H1 (cell line): ENCODE results near the gene FGB. TPM values are rescaled to one million over a fixed set of nuclear protein-coding genes. Genes with fewer than 3 reads are reported as not detected.

Experiments used
- CTCF ChIA-PET: fragments of 300-600 bp; sonication (Branson Sonifier 250); formaldehyde crosslinking; loops from one replicate; lab custom pipeline; 2021; ENCODE audit not compliant: partially characterized antibody; lab: Charles Lee
- POLR2A ChIA-PET: fragments of 300-600 bp; sonication (Branson Sonifier 250); formaldehyde crosslinking; loops from one replicate; lab custom pipeline; 2021; ENCODE audit warnings: inconsistent platforms; ENCODE audit not compliant: partially characterized antibody; lab: Charles Lee
- DNase-seq, 2 experiments: peaks; one replicate each; pipeline versions ENCODE4 v3.0.0 to v3.0.0-alpha.2; 2010 to 2022; ENCODE audit warnings: low spot score in 2 of 2, low read depth in 1 of 2, mixed read lengths in 1 of 2
- FAIRE-seq: peaks from 2 replicates; lab custom pipeline; 2011; peaks lifted over from hg19 to GRCh38; lab: Jason Lieb, UNC
- H2AFZ ChIP-seq: 2 replicates; pipeline ENCODE4 v1.8.1; 2012; ENCODE audit warnings: low read length, inconsistent platforms
- H2AK5ac ChIP-seq: 2 replicates; pipeline ENCODE4 v1.6.1; 2013; ENCODE audit warnings: low read depth, low read length
- H2BK120ac ChIP-seq: replicated peaks from 2 replicates; pipeline ENCODE3; 2013; ENCODE audit warnings: low read depth, low read length, inconsistent platforms
- H2BK12ac ChIP-seq: 2 replicates; pipeline ENCODE4 v1.6.1; 2013; ENCODE audit warnings: low read depth, low read length
- H2BK15ac ChIP-seq: 2 replicates; pipeline ENCODE4 v1.6.1; 2013; ENCODE audit warnings: low read length
- H2BK20ac ChIP-seq: 2 replicates; pipeline ENCODE4 v1.6.1; 2013; ENCODE audit warnings: low read length
- H2BK5ac ChIP-seq: 2 replicates; pipeline ENCODE4 v1.6.1; 2013; ENCODE audit warnings: low read depth, low read length
- H3K14ac ChIP-seq: 2 replicates; pipeline ENCODE4 v1.6.1; 2013; ENCODE audit warnings: inconsistent platforms; ENCODE audit not compliant: insufficient read length
- H3K18ac ChIP-seq: 2 replicates; pipeline ENCODE4 v1.6.1; 2013; ENCODE audit warnings: low read length; ENCODE audit errors: extremely low read depth
- H3K23ac ChIP-seq: 2 replicates; pipeline ENCODE4 v1.6.1; 2013; ENCODE audit warnings: inconsistent platforms; ENCODE audit not compliant: insufficient read length
- H3K23me2 ChIP-seq: 2 replicates; pipeline ENCODE4 v1.6.1; 2013; ENCODE audit warnings: low read depth, low read length
- H3K27ac ChIP-seq: 2 replicates; pipeline ENCODE4 v1.6.1; 2011; ENCODE audit warnings: low read depth, low read length, inconsistent platforms
- H3K27me3 ChIP-seq, 4 experiments: replicated peaks in 1 of 4; 1 replicate in 1 of 4; 2 replicates in 3 of 4; pipeline versions ENCODE4 v1.6.1 to v1.8.1; 2011 to 2013; ENCODE audit warnings: low read length in 3 of 4, mild to moderate bottlenecking in 3 of 4, inconsistent platforms in 2 of 4, mixed read lengths in 2 of 4, moderate library complexity in 1 of 4; ENCODE audit not compliant: control insufficient read depth in 3 of 4, insufficient read depth in 3 of 4; ENCODE audit errors: extremely low read depth in 1 of 4
- H3K36me3 ChIP-seq, 4 experiments: 2 replicates each; pipeline versions ENCODE4 v1.6.1 to v1.8.1; 2011 to 2013; ENCODE audit warnings: mild to moderate bottlenecking in 4 of 4, low read length in 3 of 4, moderate library complexity in 2 of 4, control low read depth in 1 of 4, inconsistent platforms in 1 of 4; ENCODE audit not compliant: insufficient read depth in 4 of 4, control insufficient read depth in 2 of 4
- H3K4ac ChIP-seq: replicated peaks from 2 replicates; pipeline ENCODE3; 2013; ENCODE audit warnings: low read length, low read depth, mixed read lengths, inconsistent platforms; ENCODE audit not compliant: insufficient read length
- H3K4me1 ChIP-seq, 4 experiments: replicated peaks in 1 of 4; 1 replicate in 1 of 4; 2 replicates in 3 of 4; pipeline versions ENCODE4 v1.6.1 to v1.8.1; 2011 to 2013; ENCODE audit warnings: low read length in 3 of 4, inconsistent platforms in 2 of 4, mixed read lengths in 1 of 4; ENCODE audit not compliant: insufficient read depth in 4 of 4, control insufficient read depth in 3 of 4
- H3K4me2 ChIP-seq, 2 experiments: 2 replicates each; pipeline versions ENCODE4 v1.6.1 to v1.8.1; 2011 to 2013; ENCODE audit warnings: low read depth in 2 of 2, low read length in 2 of 2, control low read depth in 1 of 2, inconsistent platforms in 1 of 2, mild to moderate bottlenecking in 1 of 2; ENCODE audit not compliant: insufficient read depth in 1 of 2
- H3K4me3 ChIP-seq, 4 experiments: fragments of 200-600, 300-600 bp in 1 of 4; sonication (generic), shearing (Covaris generic), sonication (Bioruptor Twin) in 1 of 4; 2 replicates each; pipeline versions ENCODE4 v1.5.1 to v1.8.1; 2011 to 2016; ENCODE audit warnings: low read length in 4 of 4, low read depth in 3 of 4, control low read depth in 2 of 4, inconsistent platforms in 2 of 4, mild to moderate bottlenecking in 2 of 4, mixed read lengths in 1 of 4, moderate library complexity in 1 of 4; ENCODE audit not compliant: insufficient read depth in 2 of 4; ENCODE audit errors: extremely low read depth in 1 of 4
- H3K56ac ChIP-seq: replicated peaks from 2 replicates; pipeline ENCODE3; 2013; ENCODE audit warnings: low read depth, mild to moderate bottlenecking, mixed read lengths, low read length, inconsistent platforms; ENCODE audit not compliant: insufficient read length
- H3K79me1 ChIP-seq: 2 replicates; pipeline ENCODE4 v1.6.1; 2013; ENCODE audit warnings: low read depth, low read length, control low read depth
- H3K79me2 ChIP-seq, 2 experiments: 2 replicates each; pipeline versions ENCODE4 v1.6.1 to v1.8.1; 2012 to 2013; ENCODE audit warnings: low read length in 2 of 2, mild to moderate bottlenecking in 2 of 2, inconsistent platforms in 1 of 2; ENCODE audit not compliant: insufficient read depth in 2 of 2, control insufficient read depth in 1 of 2
- H3K9ac ChIP-seq, 4 experiments: replicated peaks in 1 of 4; 1 replicate in 1 of 4; 2 replicates in 3 of 4; pipeline versions ENCODE4 v1.6.1 to v1.8.1; 2011 to 2013; ENCODE audit warnings: low read depth in 3 of 4, low read length in 3 of 4, control low read depth in 2 of 4, mild to moderate bottlenecking in 2 of 4, moderate library complexity in 2 of 4, inconsistent platforms in 1 of 4; ENCODE audit errors: extremely low read depth in 1 of 4
- H3K9me3 ChIP-seq, 2 experiments: 2 replicates each; pipeline versions ENCODE4 v1.6.1 to v1.8.1; 2012 to 2013; ENCODE audit warnings: mild to moderate bottlenecking in 2 of 2, moderate library complexity in 2 of 2, control low read depth in 1 of 2, inconsistent platforms in 1 of 2, low read depth in 1 of 2, low read length in 1 of 2, mixed read lengths in 1 of 2; ENCODE audit not compliant: insufficient read depth in 2 of 2
- H4K20me1 ChIP-seq, 2 experiments: replicated peaks in 1 of 2; 2 replicates each; pipeline versions ENCODE3 to v1.8.1; 2011 to 2013; ENCODE audit warnings: inconsistent platforms in 2 of 2, low read length in 2 of 2, mild to moderate bottlenecking in 1 of 2; ENCODE audit not compliant: insufficient read depth in 2 of 2, control insufficient read depth in 1 of 2
- H4K5ac ChIP-seq: 2 replicates; pipeline ENCODE4 v1.6.1; 2013; ENCODE audit warnings: low read length, low read depth, mixed read lengths, inconsistent platforms; ENCODE audit not compliant: insufficient read length
- H4K8ac ChIP-seq: 2 replicates; pipeline ENCODE4 v1.8.0; 2013; ENCODE audit warnings: mild to moderate bottlenecking, moderate library complexity, low read length, inconsistent platforms; ENCODE audit not compliant: insufficient read depth; ENCODE audit errors: extremely low read depth
- H4K91ac ChIP-seq: replicated peaks from 2 replicates; pipeline ENCODE3; 2013; ENCODE audit warnings: low read length, mixed read lengths, inconsistent platforms; ENCODE audit not compliant: insufficient read length
- CBX5 ChIP-seq: fragments of 300-800, 300-1000 bp; sonication (generic); IDR thresholded peaks from 2 replicates; pipeline ENCODE4 v1.7.1; 2016; ENCODE audit warnings: antibody characterized with exemption, low read length, low read depth
- CREB1 ChIP-seq: IDR thresholded peaks from 2 replicates; pipeline ENCODE4 v1.6.1; 2012; ENCODE audit warnings: inconsistent platforms
- CTCF ChIP-seq, 3 experiments: IDR thresholded peaks; 1 replicate in 2 of 3; 2 replicates in 1 of 3; pipeline versions ENCODE4 v1.5.1 to v1.6.1; 2011; ENCODE audit warnings: low read length in 3 of 3, mild to moderate bottlenecking in 3 of 3, inconsistent platforms in 2 of 3, low read depth in 1 of 3, moderate library complexity in 1 of 3; ENCODE audit not compliant: insufficient read depth in 1 of 3; ENCODE audit errors: control extremely low read depth in 1 of 3
- EZH2 ChIP-seq: fragments of 200-600 bp; sonication (generic); IDR thresholded peaks from 2 replicates; pipeline ENCODE4 v1.7.1; 2012; ENCODE audit warnings: low read depth, mild to moderate bottlenecking, moderate library complexity, low read length, inconsistent platforms; ENCODE audit not compliant: severe bottlenecking
- GABPA ChIP-seq: IDR thresholded peaks from 2 replicates; pipeline ENCODE4 v1.6.1; 2011; ENCODE audit warnings: mild to moderate bottlenecking, low read length, moderate library complexity, borderline replicate concordance; ENCODE audit not compliant: insufficient read depth
- POLR2A ChIP-seq, 2 experiments: IDR thresholded peaks; 1 replicate in 1 of 2; 2 replicates in 1 of 2; pipeline ENCODE4 v1.6.1; 2011; ENCODE audit warnings: low read depth in 2 of 2, low read length in 2 of 2, mild to moderate bottlenecking in 2 of 2; ENCODE audit errors: control extremely low read depth in 1 of 2
- RNF2 ChIP-seq: fragments of 200-900, 300-1000 bp; sonication (generic); IDR thresholded peaks from 2 replicates; pipeline ENCODE4 v1.7.1; 2016; ENCODE audit warnings: borderline replicate concordance, low read depth, mild to moderate bottlenecking, antibody characterized with exemption, low read length; ENCODE audit not compliant: poor library complexity, severe bottlenecking; ENCODE audit errors: missing control alignments
- WGBS, 2 experiments: shearing (Covaris generic) in 1 of 2; methylation state at CpG; one replicate each; pipeline versions ENCODE4 v1.1.6 to v1.1.7; 2013 to 2015; ENCODE audit warnings: low lambda C conversion rate in 2 of 2, mixed read lengths in 2 of 2, inconsistent platforms in 1 of 2, low coverage in 1 of 2, missing lambda C conversion rate in 1 of 2; ENCODE audit not compliant: insufficient replicate concordance in 2 of 2, insufficient coverage in 1 of 2, insufficient read length in 1 of 2; ENCODE audit errors: extremely low coverage in 1 of 2, missing lambda C conversion rate in 1 of 2; 5-methylcytosine and 5-hydroxymethylcytosine counted together
- polyA plus RNA-seq, 7 experiments: library from polyadenylated mRNA; depleted of rRNA in 3 of 7; stranded (reverse) in 5 of 7; unstranded in 2 of 7; fragments of >200 nt in 5 of 7; fragments of 200-250 nt in 2 of 7; gene quantifications; 1 replicate in 5 of 7; 2 replicates in 1 of 7; 4 replicates in 1 of 7; pipeline versions ENCODE4 v1.2.1 to v1.2.3, GENCODE V29; 2011 to 2013; ENCODE audit warnings: missing spikeins in 2 of 7, mixed read lengths in 2 of 7
- total RNA-seq: library from RNA; stranded (reverse); fragmentation: NEBNext Ultra II Directional; extraction: Animal tissue kit (Norgen Biotek cat#: 25700); gene quantifications from 2 replicates; pipeline ENCODE4 v1.2.1, GENCODE V29; 2021

Gene FGB
- total and polyA plus RNA-seq, 2 of the 8 experiments (the other 6 are each of a cell fraction or from before 2014, with no cell fraction given), result not detected

DNA sequence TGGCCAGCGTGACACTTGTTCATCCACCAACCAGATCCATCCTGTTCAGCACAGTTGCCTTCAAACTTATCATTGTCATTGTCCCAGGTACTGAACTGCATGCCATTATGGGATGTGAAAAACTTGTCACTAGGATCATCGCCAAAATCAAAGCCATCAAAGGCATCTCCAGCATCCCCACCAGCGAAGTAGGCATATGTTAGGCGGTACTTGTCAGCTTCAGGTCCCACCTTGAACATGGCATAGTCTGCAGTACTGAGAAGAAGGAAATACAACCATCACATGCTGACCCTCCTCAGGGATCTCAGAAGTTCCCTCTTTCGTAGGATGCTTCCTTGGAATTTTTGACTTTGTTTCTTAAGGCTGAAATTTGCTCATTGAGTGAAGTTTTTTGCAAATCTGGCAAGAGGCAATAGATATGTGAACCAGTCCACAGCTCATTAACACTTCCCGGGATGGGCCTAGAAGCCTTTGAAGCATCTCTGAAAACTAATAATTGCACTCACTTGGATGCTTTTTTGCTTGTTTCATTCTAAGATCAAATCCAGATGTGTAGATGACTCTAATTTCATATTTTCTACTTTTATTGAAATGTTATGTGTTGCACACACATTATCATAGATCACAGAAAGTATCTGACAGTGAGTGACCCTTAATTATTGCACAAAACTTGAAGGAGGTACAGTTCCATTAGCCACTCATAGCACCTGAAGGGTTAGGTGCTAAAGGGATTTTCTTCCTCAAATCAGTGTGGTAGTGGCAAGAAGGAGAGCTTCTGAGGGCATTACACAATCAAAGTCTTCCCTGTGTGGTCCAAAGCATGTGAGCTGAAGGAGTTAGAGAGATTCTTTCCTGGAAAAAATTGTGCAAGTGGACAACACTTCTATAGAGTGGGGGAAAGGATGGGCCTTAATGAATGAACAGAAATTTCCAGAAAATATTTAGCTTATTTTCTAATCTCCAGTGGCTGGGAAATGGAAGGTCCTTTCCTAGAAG lies 44.2 kb downstream of the FGB start:
- Histone ChIP-seq H4K91ac (no peak overlapping the region), H2BK15ac (no peak overlapping the region), H4K20me1 (no peaks in the 10 kb centered on the region), H3K79me1 (no peaks in the 10 kb centered on the region), H3K23me2 (no peaks in the 10 kb centered on the region; the same call in 1 of the 2 replicates), H3K27ac (no peak overlapping the region), H2BK5ac (no peak overlapping the region), H3K36me3 (no peaks in the 10 kb centered on the region), H2AK5ac (no peak overlapping the region), H3K9ac (no peak overlapping the region), H3K9me3 (no peaks in the 10 kb centered on the region), H4K8ac (no peak overlapping the region), H3K23ac (no peak overlapping the region), H3K79me2 (no peaks in the 10 kb centered on the region), H3K4me1 (0 out of 7 replicates have a peak, but pooled peaks cover 0 to 3% (median 0%) of the 10 kb centered on the region in 4 experiments), H2BK120ac (no peak overlapping the region)
- POLR2A ChIA-PET, result no interaction called here
- no peak for FAIRE-seq
- DNase-seq, result no peak
- WGBS, 2 experiments, result 86% methylated on average over 6 of the region's 6 CpGs; no CpG with 5 or more reads in 1 of the 2 experiments
- TF ChIP-seq CBX5 (no peak), EZH2 (no peak), CTCF (IDR thresholded peaks at IDR 0.05; ENCODE audit: control extremely low read depth in 1 of 3, insufficient read depth in 1 of 3, low read depth in 1 of 3, low read length in 3 of 3) (no peak), GABPA (no peak), RNF2 (no peak), CREB1 (no peak), POLR2A (IDR thresholded peaks at IDR 0.05; ENCODE audit: control extremely low read depth in 1 of 2, low read depth in 2 of 2, low read length in 2 of 2) (no peak)
- TF ChIP-seq, all 59 proteins: peak for 0
- H2BK20ac ChIP-seq, result no peak overlapping the region
- no peak overlapping the region for H2BK12ac ChIP-seq
- CTCF ChIA-PET, result interaction anchor here (0.7 to 5.0 kb wide), 10 partner anchors 9 to 227 kb away, joined by 3 to 26 read pairs (median 4); partner anchors contain the start of gene FGA
- no peak overlapping the region for H3K14ac ChIP-seq
- no peak overlapping the region for H4K5ac ChIP-seq
- no peak overlapping the region for H3K4ac ChIP-seq
- H3K27me3 ChIP-seq, result no peaks in the 10 kb centered on the region
- H3K4me2 ChIP-seq, result no peak overlapping the region
- H2AFZ ChIP-seq, result no peak overlapping the region
- no peak overlapping the region for H3K56ac ChIP-seq
- no peak overlapping the region for H3K4me3 ChIP-seq
- H3K18ac ChIP-seq, result no peak overlapping the region
